ENCODE measurements around the gene SYS1.

DNA sequence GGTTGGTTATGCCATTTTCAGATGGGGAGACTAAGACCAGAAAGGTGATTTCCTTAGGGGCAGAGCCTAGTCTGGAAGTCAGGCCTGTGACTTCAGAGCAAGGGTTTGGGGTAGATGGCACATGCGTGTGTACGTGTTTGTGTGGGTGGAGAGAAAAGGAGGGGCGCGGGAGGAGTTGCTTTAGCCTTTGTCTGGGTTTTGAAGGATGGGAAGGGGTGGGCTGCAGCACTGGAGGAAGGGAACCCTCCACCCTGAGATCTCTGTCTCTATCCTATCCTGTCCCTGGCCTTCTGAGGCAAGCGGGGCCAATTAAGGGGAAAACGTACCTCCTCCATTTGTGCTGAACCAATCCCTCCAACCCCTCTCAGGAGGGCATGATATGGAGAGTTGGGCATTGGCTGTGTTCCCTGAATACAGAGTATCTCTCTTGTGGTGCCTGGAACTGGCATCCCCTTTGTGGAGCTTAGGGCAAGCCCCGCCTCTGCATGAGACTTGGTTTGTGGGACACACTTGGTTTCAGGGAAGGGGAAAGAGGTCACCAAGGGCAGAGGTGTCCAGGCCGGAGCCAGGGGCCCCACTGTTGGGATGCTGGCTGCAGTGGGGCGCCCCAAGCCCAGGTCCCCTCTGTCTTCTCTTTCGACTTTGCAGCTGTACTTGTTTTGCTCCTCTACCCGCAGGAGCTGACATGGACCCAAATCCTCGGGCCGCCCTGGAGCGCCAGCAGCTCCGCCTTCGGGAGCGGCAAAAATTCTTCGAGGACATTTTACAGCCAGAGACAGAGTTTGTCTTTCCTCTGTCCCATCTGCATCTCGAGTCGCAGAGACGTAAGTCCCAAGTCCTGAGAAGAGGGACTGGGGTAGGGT is 45.1 kb downstream of the SYS1 start, which contains the start of gene DBNDD2:
- TF ChIP-seq, protein P1, sequence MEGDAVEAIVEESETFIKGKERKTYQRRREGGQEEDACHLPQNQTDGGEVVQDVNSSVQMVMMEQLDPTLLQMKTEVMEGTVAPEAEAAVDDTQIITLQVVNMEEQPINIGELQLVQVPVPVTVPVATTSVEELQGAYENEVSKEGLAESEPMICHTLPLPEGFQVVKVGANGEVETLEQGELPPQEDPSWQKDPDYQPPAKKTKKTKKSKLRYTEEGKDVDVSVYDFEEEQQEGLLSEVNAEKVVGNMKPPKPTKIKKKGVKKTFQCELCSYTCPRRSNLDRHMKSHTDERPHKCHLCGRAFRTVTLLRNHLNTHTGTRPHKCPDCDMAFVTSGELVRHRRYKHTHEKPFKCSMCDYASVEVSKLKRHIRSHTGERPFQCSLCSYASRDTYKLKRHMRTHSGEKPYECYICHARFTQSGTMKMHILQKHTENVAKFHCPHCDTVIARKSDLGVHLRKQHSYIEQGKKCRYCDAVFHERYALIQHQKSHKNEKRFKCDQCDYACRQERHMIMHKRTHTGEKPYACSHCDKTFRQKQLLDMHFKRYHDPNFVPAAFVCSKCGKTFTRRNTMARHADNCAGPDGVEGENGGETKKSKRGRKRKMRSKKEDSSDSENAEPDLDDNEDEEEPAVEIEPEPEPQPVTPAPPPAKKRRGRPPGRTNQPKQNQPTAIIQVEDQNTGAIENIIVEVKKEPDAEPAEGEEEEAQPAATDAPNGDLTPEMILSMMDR (IDR thresholded peaks at IDR 0.05; ENCODE audit: insufficient read depth, low read depth, low read length): no peak
- no peak for TF ChIP-seq EZH2 (IDR thresholded peaks at IDR 0.05; ENCODE audit: insufficient read depth, low read length)
